Measurements from ENCODE around the gene MORC1.

DNA sequence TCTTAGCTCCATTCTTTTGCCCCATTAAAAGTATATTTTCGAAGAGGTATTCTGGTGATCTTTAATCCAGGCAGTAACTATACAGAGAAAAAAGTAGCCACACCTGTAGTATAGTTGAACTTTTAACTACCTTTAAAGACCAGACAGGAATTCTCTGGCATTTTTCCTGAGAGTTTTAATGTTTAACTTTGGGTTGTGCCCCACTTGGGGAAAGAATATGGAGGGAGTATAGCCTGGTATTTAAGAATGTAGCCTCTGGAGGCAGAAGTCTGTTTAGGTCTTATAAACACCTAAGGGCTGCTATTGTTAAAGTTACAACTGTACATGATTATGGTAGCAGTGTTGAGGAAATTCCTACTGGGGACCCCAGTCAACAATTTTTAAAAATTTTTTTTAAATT lies 37.9 kb upstream of the MORC1 start:
- TF ChIP-seq, protein P1, sequence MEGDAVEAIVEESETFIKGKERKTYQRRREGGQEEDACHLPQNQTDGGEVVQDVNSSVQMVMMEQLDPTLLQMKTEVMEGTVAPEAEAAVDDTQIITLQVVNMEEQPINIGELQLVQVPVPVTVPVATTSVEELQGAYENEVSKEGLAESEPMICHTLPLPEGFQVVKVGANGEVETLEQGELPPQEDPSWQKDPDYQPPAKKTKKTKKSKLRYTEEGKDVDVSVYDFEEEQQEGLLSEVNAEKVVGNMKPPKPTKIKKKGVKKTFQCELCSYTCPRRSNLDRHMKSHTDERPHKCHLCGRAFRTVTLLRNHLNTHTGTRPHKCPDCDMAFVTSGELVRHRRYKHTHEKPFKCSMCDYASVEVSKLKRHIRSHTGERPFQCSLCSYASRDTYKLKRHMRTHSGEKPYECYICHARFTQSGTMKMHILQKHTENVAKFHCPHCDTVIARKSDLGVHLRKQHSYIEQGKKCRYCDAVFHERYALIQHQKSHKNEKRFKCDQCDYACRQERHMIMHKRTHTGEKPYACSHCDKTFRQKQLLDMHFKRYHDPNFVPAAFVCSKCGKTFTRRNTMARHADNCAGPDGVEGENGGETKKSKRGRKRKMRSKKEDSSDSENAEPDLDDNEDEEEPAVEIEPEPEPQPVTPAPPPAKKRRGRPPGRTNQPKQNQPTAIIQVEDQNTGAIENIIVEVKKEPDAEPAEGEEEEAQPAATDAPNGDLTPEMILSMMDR (IDR thresholded peaks at IDR 0.05 in 4 of 5, conservative IDR thresholded peaks at IDR 0.05 in 1 of 5): no peak
- TF ChIP-seq POLR2A (IDR thresholded peaks at IDR 0.05): no peak

Measured in gastrocnemius medialis (tissue), 4 donors.